Astrocyte (in vitro differentiated cells and primary cell): Measurements from ENCODE around the gene SMIM5.

Experiments
- CTCF ChIP-seq: IDR thresholded peaks from 2 replicates; pipeline ENCODE4 v1.5.1; 2011; ENCODE audit warnings: low read depth, mild to moderate bottlenecking, inconsistent platforms, low read length, moderate library complexity; ENCODE audit not compliant: insufficient read depth
- EZH2 ChIP-seq: IDR thresholded peaks from 2 replicates; pipeline ENCODE4 v1.6.1; 2012; ENCODE audit warnings: mild to moderate bottlenecking, low read length, inconsistent platforms; ENCODE audit not compliant: insufficient read depth

- TF ChIP-seq CTCF, result no peak
- TF ChIP-seq EZH2, result no peak
These were observed 56.2 kb downstream of the SMIM5 start for GRCh38 chr17:75689441-75689873.
